ENCODE data around the gene RAB15.

GRCh38 chr14:65011538-65011937 lies 39.4 kb upstream of the RAB15 start:
- TF ChIP-seq CTCF (IDR thresholded peaks at IDR 0.05): no peak
- TF ChIP-seq POLR2A (IDR thresholded peaks at IDR 0.05): no peak
- no peak for TF ChIP-seq POLR2AphosphoS5 (IDR thresholded peaks at IDR 0.05)

Measured in suprapubic skin (tissue), 4 donors.